HG02588 (cell line): Measurements from ENCODE around the gene GANAB.
"Not testable (repeated sequence)": the region's sequence is repeated elsewhere in the genome, so short reads cannot be mapped to it uniquely, and the experiment has no call there.

Experiments
- ATAC-seq: cut with Tn5 transposase; IDR thresholded peaks from one replicate; pipeline ENCODE4 v1.9.1; 2021; ENCODE audit warnings: mild to moderate bottlenecking, moderate library complexity; ENCODE audit not compliant: unreplicated experiment

Gene GANAB

DNA sequence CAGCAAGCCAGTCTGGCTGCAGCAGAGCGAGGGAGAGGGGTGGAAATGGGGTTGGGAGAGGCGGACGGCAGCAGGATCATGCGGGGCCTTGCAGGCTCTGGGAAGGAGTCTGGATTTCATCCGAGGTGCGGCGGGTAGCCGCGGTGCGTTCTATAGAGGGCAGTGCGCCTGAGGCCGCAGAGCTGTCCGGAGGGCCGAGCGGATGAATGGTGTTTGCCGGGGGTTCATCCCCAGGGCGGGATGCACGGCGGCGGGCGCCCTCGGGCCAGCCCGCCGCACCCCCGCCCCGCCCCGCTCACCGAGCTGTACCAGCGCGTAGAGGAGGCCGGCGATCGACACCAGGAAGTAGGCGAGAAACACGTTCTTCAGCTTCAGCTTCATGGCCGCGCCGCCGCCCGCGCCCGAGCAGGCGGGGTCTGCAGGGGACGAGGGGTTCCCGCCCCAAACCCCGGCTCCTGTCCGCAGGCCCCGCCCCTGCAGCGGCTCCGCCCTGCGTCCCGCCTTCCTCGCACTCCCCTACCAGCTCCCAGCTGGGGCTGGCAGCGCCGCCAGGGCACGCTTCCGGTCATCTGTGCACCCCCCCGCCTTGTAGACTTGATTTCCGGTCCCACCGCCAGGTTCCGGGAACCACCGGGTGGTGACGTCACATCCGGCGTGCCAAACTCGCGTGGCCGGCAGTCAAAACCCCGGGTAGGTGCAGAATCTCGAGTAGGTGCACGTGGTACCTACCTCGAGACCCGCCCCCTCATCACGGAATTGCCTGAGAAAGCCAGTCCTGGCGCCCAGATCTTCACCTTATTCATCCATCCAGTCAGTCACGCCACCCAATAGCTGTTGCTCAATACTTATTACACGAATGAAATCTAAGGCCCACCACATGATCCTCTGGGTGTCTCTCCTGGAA is 24.6 kb downstream of the GANAB start, which contains the start of gene B3GAT3:
B3GAT3 (minus strand) TSS at position 420 of the 904 bp plus-strand sequence; CDS start at position 381, 39 bp downstream.
- ATAC-seq: peak; percentile 94

GRCh38 chr11:62621027-62621566 is 25.3 kb downstream of the GANAB start:
- no peak for ATAC-seq

GRCh38 chr11:62616957-62617356 is 29.5 kb downstream of the GANAB start:
- not testable (repeated sequence) for ATAC-seq

DNA sequence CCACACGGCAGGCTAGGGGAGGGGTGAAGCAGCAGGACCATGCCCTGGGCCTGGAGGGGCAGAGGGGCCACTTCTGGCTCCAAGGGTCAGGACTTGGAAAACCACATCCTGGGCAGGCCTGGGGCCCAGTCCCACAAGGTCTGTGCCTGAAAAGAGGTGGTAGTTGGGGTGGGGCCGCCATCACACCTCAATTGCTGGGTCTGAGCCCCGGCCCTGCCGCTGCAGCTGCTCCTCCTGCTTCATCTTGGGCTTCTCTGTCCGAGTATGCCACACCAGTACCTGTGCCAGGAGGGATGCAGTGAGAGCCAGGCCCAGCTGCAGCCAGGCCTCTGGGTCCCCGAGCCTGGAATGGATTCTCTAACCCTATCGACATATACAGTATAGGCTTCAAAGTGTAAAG is 30.9 kb downstream of the GANAB start:
- ATAC-seq: no peak

DNA sequence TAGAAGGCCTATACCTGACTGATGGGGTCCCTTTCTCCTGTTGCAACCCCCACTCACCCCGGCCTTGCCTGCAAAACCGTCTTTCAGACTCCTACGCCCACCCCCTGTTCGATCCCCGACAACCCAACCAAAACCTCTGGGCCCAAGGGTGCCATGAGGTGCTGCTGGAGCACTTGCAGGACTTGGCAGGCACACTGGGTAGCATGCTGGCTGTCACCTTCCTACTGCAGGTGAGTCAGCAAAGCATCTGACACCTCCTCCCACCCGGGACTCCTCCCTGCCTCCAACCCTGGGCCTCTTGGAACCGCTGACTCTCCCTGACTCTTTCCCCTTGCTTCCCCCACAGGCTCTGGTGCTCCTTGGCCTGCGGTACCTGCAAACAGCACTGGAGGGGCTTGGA is 32.1 kb downstream of the GANAB start:
- ATAC-seq: no peak

GRCh38 chr11:62613291-62613778 is 33.1 kb downstream of the GANAB start:
- ATAC-seq: no peak

- ATAC-seq: peak; percentile 64
Measured at GRCh38 chr11:62612366-62613290, 33.8 kb downstream of the GANAB start, which contains the start of the genes EML3 and ROM1. EML3 (minus strand) TSS chr11:62612775; CDS start chr11:62612457, 318 bp downstream. ROM1 (plus strand) TSS chr11:62613257; CDS start chr11:62613282, 25 bp downstream.

DNA sequence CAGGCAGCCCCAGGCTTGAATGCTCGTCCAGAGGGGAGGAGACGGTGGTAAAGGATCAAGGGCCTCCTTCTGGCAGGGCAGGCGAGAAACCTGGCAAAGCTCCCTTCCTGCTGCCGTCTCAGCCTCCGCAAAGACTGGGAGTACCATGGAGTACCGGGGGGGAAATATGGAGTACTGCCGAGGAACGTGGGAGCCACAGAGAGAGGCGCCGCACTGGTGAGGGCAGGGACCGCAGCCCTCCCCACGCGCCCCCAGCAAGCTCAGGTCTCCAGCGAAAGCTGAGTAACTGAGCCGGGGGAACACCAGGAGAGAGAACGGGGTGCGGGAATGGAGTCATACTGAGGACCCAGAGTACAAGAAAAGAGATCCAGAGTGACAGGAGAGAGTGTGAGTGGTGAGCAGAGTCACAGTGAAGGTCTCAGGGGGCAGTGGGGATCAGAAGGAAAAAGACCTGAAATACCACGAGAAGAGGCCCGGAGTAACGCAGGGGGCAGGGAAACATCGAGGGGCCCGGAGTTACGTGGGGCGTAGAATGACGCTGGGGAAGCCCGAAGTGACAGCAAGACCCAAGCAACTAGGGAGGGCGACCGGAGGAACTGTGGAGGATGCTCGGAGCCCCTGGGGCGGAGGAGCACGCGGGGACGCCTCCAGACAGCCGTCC is 34.6 kb downstream of the GANAB start:
- ATAC-seq: peak; percentile 2

GRCh38 chr11:62610814-62611704 is 35.4 kb downstream of the GANAB start:
- ATAC-seq: no peak

- ATAC-seq: no peak
Measured at GRCh38 chr11:62610403-62610802, 36.0 kb downstream of the GANAB start.

DNA sequence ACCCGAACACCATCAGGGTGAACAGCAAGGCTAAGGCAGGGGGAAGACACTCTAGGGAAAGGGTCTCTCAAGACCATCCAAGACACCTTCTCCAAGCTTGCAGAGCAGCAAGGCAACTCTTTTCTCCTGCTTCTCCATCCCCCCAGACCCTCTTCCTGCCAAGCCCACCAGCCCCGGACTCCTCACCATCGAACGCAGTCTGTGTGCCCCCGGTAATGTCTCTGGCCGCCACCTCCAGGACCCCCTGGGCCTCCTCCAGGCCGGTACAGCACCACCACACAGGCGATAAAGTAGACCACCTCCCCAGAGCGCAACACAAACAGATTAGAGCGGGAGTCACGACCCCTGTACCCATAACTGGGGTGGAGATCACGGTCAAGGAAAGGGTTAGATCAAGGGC is 37.6 kb downstream of the GANAB start:
- no peak for ATAC-seq

GRCh38 chr11:62607714-62608113 is 38.7 kb downstream of the GANAB start:
- ATAC-seq: no peak

DNA sequence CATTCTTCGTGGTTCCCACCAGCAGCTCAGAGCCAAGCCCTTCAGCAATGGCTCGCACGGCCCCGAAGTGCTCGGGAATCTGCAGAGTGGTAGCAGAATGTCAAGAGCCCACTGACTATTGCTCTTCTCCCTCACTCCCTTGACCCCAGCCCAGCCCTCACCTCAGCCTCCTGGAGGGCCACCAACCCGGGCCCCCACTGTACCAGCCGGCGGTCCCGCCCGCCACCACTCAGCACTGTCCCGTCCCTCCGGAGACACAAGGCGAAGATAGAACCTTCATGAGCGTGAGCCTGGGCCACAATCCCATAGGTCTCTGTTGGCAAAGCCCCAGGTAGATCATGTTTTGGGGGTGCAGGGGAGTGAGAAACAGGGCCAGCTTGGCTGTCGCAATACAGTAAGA is 40.5 kb downstream of the GANAB start:
- ATAC-seq: no peak

GRCh38 chr11:62605467-62605866 is 40.9 kb downstream of the GANAB start:
- no peak for ATAC-seq

- ATAC-seq: no peak
Measured at GRCh38 chr11:62604460-62605120, 41.8 kb downstream of the GANAB start.

- ATAC-seq: no peak
Measured at GRCh38 chr11:62603776-62604299, 42.6 kb downstream of the GANAB start.

DNA sequence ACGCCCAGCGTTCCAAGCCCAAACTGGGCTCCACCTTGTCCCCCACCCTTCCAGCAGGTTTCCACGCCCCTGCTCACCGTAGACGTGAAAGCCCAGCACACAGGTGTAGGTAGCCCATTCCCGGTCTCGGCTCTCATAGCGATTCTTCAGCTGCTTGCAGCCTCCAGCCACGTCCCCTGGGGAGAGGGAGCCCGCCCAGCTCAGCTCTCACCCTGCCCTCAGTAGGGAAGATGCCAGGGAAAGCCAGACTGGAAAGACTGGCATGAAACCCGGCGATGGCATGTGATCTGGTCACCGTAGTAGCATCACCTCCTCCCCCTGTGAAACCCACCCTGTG is 43.4 kb downstream of the GANAB start:
- no peak for ATAC-seq

GRCh38 chr11:62602141-62603071 is 44.0 kb downstream of the GANAB start:
- no peak for ATAC-seq
